Prostate gland (tissue), 2 donors: ENCODE data around the gene GOLGA8G.
"Not testable (repeated sequence)": the region's sequence is repeated elsewhere in the genome, so short reads cannot be mapped to it uniquely, and the experiment has no call there.

Experiments used
- CTCF ChIP-seq, 4 experiments: fragments of 200-600 bp in 2 of 4; fragments of 450-650 bp in 2 of 4; sonication (generic) in 2 of 4; IDR thresholded peaks; 1 replicate in 3 of 4; 2 replicates in 1 of 4; pipeline ENCODE4 v1.5.1; 2016 to 2019; ENCODE audit warnings: antibody characterized with exemption in 4 of 4, mild to moderate bottlenecking in 2 of 4, moderate library complexity in 2 of 4
- POLR2A ChIP-seq: fragments of 450-650 bp; IDR thresholded peaks from one replicate; pipeline ENCODE4 v1.6.1; 2016; ENCODE audit warnings: antibody characterized with exemption, mild to moderate bottlenecking

- not testable (repeated sequence) for TF ChIP-seq CTCF (IDR thresholded peaks at IDR 0.05); POLR2A
Observed at GRCh38 chr15:28573351-28573750, 40.6 kb upstream of the GOLGA8G start.
